Retinal pigment epithelial cell (primary cell): Measurements from ENCODE around the gene C4BPB.

Experiments
- DNase-seq: peaks from one replicate; pipeline ENCODE4 v3.0.0-alpha.2; 2010; ENCODE audit warnings: low read depth
- H3K4me3 ChIP-seq: 2 replicates; pipeline ENCODE4 v1.5.1; 2011; ENCODE audit warnings: mild to moderate bottlenecking, low read length, control low read depth, moderate library complexity
- CTCF ChIP-seq: conservative IDR thresholded peaks from 2 replicates; pipeline ENCODE4 v1.5.1; 2011; ENCODE audit warnings: low read depth, low read length, control low read depth, inconsistent platforms

Gene C4BPB

GRCh38 chr1:207077012-207077411 lies 11.6 kb upstream of the C4BPB start:
- DNase-seq = no peak
- no peak for TF ChIP-seq CTCF
- no peak overlapping the region for H3K4me3 ChIP-seq

GRCh38 chr1:207077470-207078377 lies 10.9 kb upstream of the C4BPB start:
- no peak overlapping the region for H3K4me3 ChIP-seq
- TF ChIP-seq CTCF = peak; percentile 95

GRCh38 chr1:207078578-207079132 lies 10.0 kb upstream of the C4BPB start:
- no peak for TF ChIP-seq CTCF
- H3K4me3 ChIP-seq = no peak overlapping the region
- DNase-seq = no peak

More at GRCh38 chr1:207077470-207078377, 10.9 kb upstream of the C4BPB start:
- DNase-seq = no peak

- H3K4me3 ChIP-seq = no peak overlapping the region
- DNase-seq = no peak
- TF ChIP-seq CTCF = no peak
These were observed 8.9 kb upstream of the C4BPB start for GRCh38 chr1:207079706-207080241.

GRCh38 chr1:207081088-207081487 lies 7.6 kb upstream of the C4BPB start:
- no peak for TF ChIP-seq CTCF
- H3K4me3 ChIP-seq = no peak overlapping the region
- DNase-seq = no peak

GRCh38 chr1:207081806-207082205 lies 6.9 kb upstream of the C4BPB start:
- TF ChIP-seq CTCF = no peak
- no peak for DNase-seq
- no peak overlapping the region for H3K4me3 ChIP-seq
